IPS-15b (cell line): ENCODE measurements around the gene PLPPR3.
"Not testable (repeated sequence)": the region's sequence is repeated elsewhere in the genome, so short reads cannot be mapped to it uniquely, and the experiment has no call there.

Source experiments
- H3K27me3 ChIP-seq: one replicate; pipeline ENCODE4 v1.6.1; 2013; ENCODE audit warnings: low read length; ENCODE audit not compliant: control insufficient read depth, insufficient read depth
- H3K36me3 ChIP-seq: one replicate; pipeline ENCODE4 v1.6.1; 2013; ENCODE audit warnings: low read length; ENCODE audit not compliant: control insufficient read depth, insufficient read depth
- H3K4me1 ChIP-seq: one replicate; pipeline ENCODE4 v1.6.1; 2013; ENCODE audit warnings: mild to moderate bottlenecking, low read length; ENCODE audit not compliant: control insufficient read depth, insufficient read depth
- H3K4me3 ChIP-seq: one replicate; pipeline ENCODE4 v1.5.1; 2013; ENCODE audit warnings: low read depth, low read length
- H3K9ac ChIP-seq: one replicate; pipeline ENCODE4 v1.6.1; 2013; ENCODE audit warnings: low read depth, mild to moderate bottlenecking, low read length
- H3K9me3 ChIP-seq: one replicate; pipeline ENCODE4 v1.6.1; 2013; ENCODE audit warnings: mild to moderate bottlenecking, low read length; ENCODE audit not compliant: control insufficient read depth, insufficient read depth

The PLPPR3 gene

DNA sequence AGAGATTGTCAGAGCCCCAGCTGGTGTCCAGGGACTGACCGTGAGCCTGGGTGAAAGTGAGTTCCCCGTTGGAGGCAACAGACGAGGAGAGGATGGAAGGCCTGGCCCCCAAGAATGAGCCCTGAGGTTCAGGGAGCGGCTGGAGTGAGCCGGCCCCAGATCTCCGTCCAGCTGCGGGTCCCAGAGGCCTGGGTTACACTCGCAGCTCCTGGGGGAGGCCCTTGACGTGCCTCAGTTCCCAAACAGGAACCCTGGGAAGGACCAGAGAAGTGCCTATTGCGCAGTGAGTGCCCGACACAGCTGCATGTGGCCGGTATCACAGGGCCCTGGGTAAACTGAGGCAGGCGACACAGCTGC is 29.2 kb upstream of the PLPPR3 start:
- H3K9me3 ChIP-seq: no peaks in the 10 kb centered on the region
- no peaks in the 10 kb centered on the region for H3K4me1 ChIP-seq
- H3K9ac ChIP-seq: no peak overlapping the region
- H3K4me3 ChIP-seq: no peak overlapping the region
- H3K27me3 ChIP-seq: no peaks in the 10 kb centered on the region
- H3K36me3 ChIP-seq: no peaks in the 10 kb centered on the region

DNA sequence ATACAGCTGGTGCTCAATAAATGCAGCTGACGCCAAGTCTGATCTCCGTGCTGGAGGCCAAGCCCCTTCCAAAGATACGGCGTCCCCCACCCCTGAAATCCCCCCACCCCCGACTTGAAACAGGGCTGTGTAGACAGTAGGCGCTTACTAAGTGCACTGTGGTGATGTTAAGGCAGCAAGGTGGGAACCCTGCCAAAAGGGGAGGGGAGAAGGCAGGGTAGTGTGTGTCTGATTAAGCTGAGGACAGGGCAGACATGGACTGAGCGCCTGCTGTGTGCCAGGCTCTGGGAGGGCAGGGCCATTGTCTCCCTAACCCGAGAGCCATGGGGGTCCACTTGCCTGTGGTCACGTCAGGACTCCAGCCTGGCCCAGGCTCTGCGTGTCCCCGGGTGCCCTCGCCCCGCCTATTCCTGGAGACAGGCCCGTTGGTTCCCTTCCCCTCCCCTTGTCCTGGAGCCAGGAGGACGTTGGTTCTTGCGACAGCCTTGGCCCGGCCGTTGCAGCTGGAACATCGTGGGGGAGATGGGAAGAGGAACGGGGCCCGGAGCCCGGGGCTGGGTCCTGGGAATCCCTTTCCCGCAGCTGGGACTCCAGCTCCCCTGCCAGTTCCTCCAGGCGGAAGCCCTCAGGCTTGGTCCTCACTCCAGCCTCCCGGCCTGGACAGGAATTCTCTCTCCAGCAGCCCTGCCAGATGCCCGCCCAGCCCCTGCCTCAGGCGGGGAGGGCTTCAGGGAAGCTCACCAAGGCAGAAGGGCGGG is 28.6 kb upstream of the PLPPR3 start:
- Histone ChIP-seq H3K4me3 (no peak overlapping the region), H3K27me3 (no peaks in the 10 kb centered on the region), H3K4me1 (no peaks in the 10 kb centered on the region), H3K9me3 (no peaks in the 10 kb centered on the region), H3K9ac (no peak overlapping the region), H3K36me3 (no peaks in the 10 kb centered on the region)

DNA sequence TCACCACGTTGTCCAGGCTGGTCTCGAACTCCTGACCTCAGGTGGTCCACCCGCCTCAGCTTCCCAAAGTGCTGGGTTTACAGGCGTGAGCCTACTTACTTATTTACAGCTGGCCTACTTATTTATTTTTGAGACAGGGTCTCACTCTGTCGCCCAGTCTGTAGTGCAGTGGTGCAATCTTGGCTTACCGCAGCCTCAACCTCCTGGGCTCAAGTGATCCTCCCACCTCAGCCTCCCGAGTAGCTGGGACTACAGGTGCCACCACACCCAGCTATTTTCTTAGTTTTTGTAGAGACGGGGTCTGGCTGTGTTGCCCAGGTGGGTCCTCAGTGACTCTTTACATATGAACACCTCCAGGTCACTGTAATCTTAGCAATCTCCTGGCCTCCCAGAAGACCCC is 27.4 kb upstream of the PLPPR3 start:
- not testable (repeated sequence) for H3K4me1 ChIP-seq, H3K4me3 ChIP-seq, H3K9ac ChIP-seq, H3K27me3 ChIP-seq, H3K9me3 ChIP-seq, H3K36me3 ChIP-seq

DNA sequence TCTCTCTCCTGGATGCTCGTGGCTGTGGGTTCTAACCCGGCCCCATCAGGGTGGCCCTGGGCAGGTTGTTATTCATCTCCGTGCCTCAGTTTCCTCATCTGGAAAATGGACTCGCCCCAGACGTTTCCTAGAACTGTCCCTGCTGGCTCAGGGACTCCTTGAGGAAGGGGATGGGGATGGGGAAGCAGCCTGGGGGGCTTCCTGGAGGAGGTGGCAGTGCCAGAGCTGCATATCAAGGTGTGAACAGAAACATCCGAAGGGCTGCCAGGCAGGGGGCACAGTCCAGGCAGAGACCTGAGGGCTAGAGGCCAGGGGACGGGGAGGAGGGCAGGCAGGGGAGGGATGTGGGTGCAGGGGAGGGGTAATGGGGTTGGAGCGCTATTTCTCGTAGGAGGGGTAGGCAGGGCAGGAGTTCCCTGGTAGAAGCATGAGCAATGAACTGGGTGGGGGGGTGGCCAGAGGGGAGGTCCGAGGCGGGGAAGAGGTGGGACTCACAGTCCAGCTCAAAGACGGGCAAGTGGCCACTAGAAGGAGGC is 26.7 kb upstream of the PLPPR3 start:
- Histone ChIP-seq H3K4me1 (no peaks in the 10 kb centered on the region), H3K9ac (no peak overlapping the region), H3K4me3 (no peak overlapping the region), H3K27me3 (no peaks in the 10 kb centered on the region), H3K36me3 (no peaks in the 10 kb centered on the region), H3K9me3 (no peaks in the 10 kb centered on the region)

DNA sequence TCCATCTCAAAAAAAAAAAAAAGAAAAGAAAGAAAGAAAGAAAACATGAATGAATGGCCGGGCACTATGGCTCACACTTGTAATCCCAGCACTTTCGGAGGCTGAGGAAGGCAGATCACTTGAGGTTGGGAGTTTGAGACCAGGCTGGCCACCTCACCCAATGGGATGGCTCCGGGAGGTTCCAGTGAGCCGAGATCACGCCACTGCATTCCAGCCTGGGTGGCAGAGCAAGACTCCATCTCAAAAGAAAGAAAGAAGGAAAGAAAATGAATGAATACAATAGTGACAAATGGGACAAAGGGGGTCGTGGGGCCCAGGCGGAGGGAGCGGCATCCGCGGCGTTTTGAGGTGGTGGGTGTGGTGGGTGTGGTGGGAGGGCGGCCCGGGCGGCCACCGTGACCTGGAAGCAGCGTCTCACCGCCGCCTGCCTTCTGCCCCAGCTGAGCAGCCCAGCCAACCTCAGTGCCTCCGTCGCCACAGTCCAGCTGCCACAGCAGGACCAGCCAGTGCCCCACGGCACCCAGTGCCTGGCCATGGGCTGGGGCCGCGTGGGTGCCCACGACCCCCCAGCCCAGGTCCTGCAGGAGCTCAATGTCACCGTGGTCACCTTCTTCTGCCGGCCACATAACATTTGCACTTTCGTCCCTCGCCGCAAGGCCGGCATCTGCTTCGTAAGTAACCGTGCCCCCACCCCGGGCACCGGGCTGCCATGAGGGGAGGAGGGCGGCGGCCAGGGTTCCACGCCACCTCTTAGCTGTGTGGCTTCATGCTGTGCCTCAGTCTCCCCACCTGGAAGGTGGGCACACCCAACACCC is 24.2 kb upstream of the PLPPR3 start:
- Histone ChIP-seq H3K9me3 (no peaks in the 10 kb centered on the region), H3K27me3 (peaks cover 2% of the 10 kb centered on the region), H3K9ac (no peak overlapping the region), H3K4me1 (no peaks in the 10 kb centered on the region), H3K36me3 (no peaks in the 10 kb centered on the region), H3K4me3 (no peak overlapping the region)

DNA sequence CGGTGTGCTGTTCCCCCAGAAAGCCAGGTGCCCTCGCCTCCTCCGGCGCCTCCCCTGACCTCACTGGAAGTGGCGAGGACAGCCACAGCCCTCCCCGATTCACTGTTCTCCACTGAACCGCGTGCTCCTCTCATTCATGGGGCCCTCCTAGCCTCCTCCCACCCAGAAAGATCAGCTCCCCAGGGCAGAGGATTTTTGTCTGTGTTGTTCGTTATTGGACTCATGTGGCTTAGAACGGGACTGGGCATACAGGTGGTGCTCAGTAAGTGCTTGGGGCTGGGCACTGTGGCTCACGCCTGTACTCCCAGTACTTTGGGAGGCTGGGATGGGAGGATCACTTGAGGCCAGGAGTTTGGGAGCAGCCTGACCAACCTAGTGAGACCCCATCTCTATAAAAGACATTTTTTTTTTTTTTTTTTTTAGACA is 22.8 kb upstream of the PLPPR3 start:
- Histone ChIP-seq H3K9ac (no peak overlapping the region), H3K27me3 (peaks cover 2% of the 10 kb centered on the region), H3K9me3 (no peaks in the 10 kb centered on the region), H3K4me3 (no peak overlapping the region), H3K36me3 (no peaks in the 10 kb centered on the region), H3K4me1 (no peaks in the 10 kb centered on the region)

DNA sequence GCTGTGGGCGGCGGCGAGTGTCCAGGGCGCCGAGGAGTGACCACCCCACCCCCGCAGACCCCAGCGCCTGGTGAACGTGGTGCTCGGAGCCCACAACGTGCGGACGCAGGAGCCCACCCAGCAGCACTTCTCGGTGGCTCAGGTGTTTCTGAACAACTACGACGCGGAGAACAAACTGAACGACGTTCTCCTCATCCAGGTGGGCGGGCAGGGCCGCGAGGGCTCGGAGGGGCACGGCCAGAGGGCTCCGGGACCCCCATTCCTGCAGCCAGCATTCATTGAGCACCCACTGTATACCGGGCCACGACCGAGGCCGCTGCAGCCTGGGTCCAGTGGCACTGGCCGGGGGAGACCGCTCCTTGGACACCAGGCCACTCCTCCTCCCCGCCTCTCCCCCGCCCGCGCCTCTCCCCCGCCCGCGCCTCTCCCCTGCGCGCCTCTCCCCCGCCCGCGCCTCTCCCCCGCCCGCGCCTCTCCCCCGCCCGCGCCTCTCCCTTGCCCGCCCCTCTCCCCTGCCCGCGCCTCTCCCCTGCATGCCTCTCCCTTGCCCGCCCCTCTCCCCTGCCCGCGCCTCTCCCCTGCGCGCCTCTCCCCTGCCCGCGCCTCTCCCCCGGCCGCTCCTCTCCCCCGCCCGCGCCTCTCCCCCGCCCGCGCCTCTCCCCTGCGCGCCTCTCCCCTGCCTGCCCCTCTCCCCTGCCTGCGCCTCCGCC is 22.2 kb upstream of the PLPPR3 start:
- Histone ChIP-seq H3K27me3 (peaks cover 2% of the 10 kb centered on the region), H3K4me1 (no peaks in the 10 kb centered on the region), H3K9me3 (no peaks in the 10 kb centered on the region), H3K4me3 (peak overlapping the region; percentile 39), H3K9ac (no peak overlapping the region), H3K36me3 (no peaks in the 10 kb centered on the region)

DNA sequence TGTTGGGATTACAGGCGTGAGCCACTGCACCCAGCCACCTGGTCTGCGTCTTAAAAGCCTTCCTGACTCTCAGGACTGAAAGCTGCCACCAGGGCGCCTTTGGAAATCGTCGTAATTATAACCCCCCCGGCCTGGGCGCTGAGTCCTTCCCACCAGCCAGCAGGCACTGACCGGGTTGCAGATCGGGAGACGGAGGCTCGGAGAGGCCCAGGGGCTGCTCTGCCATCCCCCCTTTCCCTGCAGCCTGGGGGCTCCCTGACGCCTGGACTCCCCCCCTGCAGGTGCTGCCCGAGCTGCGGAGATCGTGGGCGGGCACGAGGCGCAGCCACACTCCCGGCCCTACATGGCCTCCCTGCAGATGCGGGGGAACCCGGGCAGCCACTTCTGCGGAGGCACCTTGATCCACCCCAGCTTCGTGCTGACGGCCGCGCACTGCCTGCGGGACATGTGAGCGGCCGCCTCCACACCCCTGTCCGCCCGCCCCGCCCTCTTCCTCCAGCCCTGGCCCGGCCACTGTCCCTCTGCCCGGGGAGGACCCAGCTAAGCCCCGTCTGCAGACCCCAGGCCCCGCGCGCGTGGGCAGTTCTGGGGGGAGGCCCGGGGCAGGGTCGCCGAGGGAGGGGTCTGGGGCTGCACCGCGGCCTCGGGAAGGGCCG is 21.6 kb upstream of the PLPPR3 start:
- Histone ChIP-seq H3K4me1 (no peaks in the 10 kb centered on the region), H3K9ac (no peak overlapping the region), H3K9me3 (no peaks in the 10 kb centered on the region), H3K27me3 (peaks cover 2% of the 10 kb centered on the region), H3K36me3 (no peaks in the 10 kb centered on the region), H3K4me3 (peak overlapping the region; percentile 39)

DNA sequence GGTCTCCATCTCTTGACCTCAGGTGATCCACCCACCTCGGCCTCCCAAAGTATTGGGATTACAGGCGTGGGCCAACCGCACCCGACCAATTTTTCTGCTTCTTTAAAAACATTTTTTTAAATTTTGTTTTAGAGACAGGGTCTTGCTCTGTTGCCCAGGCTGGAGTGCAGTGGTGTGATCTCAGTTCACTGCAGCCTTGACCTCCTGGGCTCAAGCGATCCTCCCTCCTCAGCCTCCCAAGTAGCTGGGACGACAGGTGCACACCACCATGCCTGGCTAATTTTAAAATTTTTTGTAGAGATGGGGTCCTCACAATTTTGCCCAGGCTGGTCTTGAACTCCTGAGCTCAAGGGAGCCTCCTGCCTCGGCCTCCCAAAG is 21.0 kb upstream of the PLPPR3 start:
- H3K9me3 ChIP-seq, H3K4me1 ChIP-seq, H3K36me3 ChIP-seq, H3K27me3 ChIP-seq, H3K9ac ChIP-seq, H3K4me3 ChIP-seq: not testable (repeated sequence)

DNA sequence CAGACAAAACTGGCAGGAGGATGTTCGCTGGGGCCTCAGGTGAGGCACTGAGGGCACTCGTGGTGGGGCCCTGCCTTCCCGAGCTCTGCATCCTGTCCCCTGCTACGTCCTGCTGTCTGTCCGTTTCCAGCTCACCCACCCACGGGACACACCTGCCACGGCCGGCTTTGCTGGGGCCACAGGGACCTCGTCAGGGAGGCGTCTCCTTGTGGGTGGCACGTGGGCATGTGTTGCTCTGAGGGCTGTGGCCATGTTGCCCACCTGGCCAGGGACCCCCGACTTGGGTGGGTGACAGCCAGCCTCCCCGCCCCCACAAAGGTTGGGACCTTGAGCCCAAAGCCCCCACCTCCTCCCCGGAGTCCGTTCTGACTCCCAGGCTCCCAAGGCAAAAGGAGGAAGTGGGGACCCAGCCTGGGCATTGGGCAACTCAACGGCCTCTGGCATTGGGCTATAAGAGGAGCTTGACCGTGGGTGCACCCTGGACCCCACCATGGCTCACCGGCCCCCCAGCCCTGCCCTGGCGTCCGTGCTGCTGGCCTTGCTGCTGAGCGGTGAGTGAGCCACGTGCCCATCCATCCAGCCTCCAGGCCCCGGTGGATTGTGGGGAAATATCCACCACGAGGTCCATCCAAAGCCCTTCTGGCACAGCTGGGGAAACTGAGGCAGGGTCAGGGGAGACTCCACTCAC is 18.9 kb upstream of the PLPPR3 start, which contains the start of gene PRTN3:
Gene PRTN3, plus strand, starts transcription at position 481 of the 688 bp plus-strand sequence. Its CDS starts 10 bp downstream, at position 491.
- H3K36me3 ChIP-seq: no peaks in the 10 kb centered on the region
- peaks cover 2% of the 10 kb centered on the region for H3K27me3 ChIP-seq
- H3K9ac ChIP-seq: no peak within 1 kb of the TSS
- no peak within 1 kb of the TSS for H3K4me3 ChIP-seq
- H3K9me3 ChIP-seq: no peaks in the 10 kb centered on the region
- H3K4me1 ChIP-seq: no peaks in the 10 kb centered on the region
